ENCODE results near the gene AKAP12. TPM values are rescaled to one million over a fixed set of nuclear protein-coding genes. Genes with fewer than 3 reads are reported as not detected.

Gene AKAP12
- total RNA-seq, 1 experiment from 2014 or later = 90.0 TPM

GRCh38 chr6:151215999-151216398 lies 23.8 kb upstream of the AKAP12 start (continued):
- no peak for TF ChIP-seq PREB (CRISPR knock-in tag; IDR thresholded peaks at IDR 0.05; ENCODE audit: borderline replicate concordance)
- no peak for TF ChIP-seq ZNF138 (CRISPR knock-in tag; conservative IDR thresholded peaks at IDR 0.05)
- TF ChIP-seq ESRRA (CRISPR knock-in tag; IDR thresholded peaks at IDR 0.05; ENCODE audit: borderline replicate concordance) = no peak

- CTCF ChIA-PET = interaction anchor here (1.0 to 1.5 kb wide), 2 partner anchors 21 to 22 kb away, joined by 3 read pairs; no protein-coding TSS in a partner anchor
- DNase-seq (ENCODE audit: low spot score) = no peak
- POLR2A ChIA-PET = interaction anchor here (0.6 kb wide), 1 partner anchor 48 kb away, joined by 6 read pairs; no protein-coding TSS in a partner anchor
- H3K4me1 Mint-ChIP-seq = peaks cover 5% of the 10 kb centered on the region
- no peak for TF ChIP-seq GTF2I (CRISPR knock-in tag; conservative IDR thresholded peaks at IDR 0.05)
- no peak for TF ChIP-seq TP53 (CRISPR knock-in tag; IDR thresholded peaks at IDR 0.05)
- TF ChIP-seq ZNF138 (CRISPR knock-in tag; conservative IDR thresholded peaks at IDR 0.05) = no peak
- TF ChIP-seq RORB (CRISPR knock-in tag; IDR thresholded peaks at IDR 0.05) = no peak
- TF ChIP-seq KAT7 (CRISPR knock-in tag; IDR thresholded peaks at IDR 0.05; ENCODE audit: borderline replicate concordance) = no peak
- no peak for TF ChIP-seq ZNF512 (CRISPR knock-in tag; IDR thresholded peaks at IDR 0.05; ENCODE audit: borderline replicate concordance)
- no peak for TF ChIP-seq ERG (CRISPR knock-in tag; IDR thresholded peaks at IDR 0.05)
- no peak for ATAC-seq
- peaks cover 10% of the 10 kb centered on the region for H3K36me3 Mint-ChIP-seq
- peaks cover 6% of the 10 kb centered on the region for H3K27me3 Mint-ChIP-seq (ENCODE audit: low read depth)
- no peak overlapping the region for H3K4me3 Mint-ChIP-seq
- peaks cover 16% of the 10 kb centered on the region for H3K9me3 Mint-ChIP-seq
- no peak overlapping the region for H3K27ac Mint-ChIP-seq
Observed at GRCh38 chr6:151216804-151217203, 23.0 kb upstream of the AKAP12 start.

GRCh38 chr6:151219192-151219591 lies 20.6 kb upstream of the AKAP12 start:
- ATAC-seq = no peak
- POLR2A ChIA-PET = interaction anchor here (0.6 kb wide), 1 partner anchor 87 kb away, joined by 3 read pairs; no protein-coding TSS in a partner anchor
- no peak overlapping the region for H3K4me3 Mint-ChIP-seq
- H3K4me1 Mint-ChIP-seq = peaks cover 5% of the 10 kb centered on the region
- DNase-seq (ENCODE audit: low spot score) = no peak
- H3K9me3 Mint-ChIP-seq = peaks cover 4% of the 10 kb centered on the region; the same call in 1 of the 2 replicates
- peaks cover 2% of the 10 kb centered on the region; the same call in 1 of the 2 replicates for H3K36me3 Mint-ChIP-seq
- H3K27me3 Mint-ChIP-seq (ENCODE audit: low read depth) = peaks cover 6% of the 10 kb centered on the region
- CTCF ChIA-PET = no interaction called here
- H3K27ac Mint-ChIP-seq = no peak overlapping the region
- no peak for TF ChIP-seq TCF7 (CRISPR knock-in tag; IDR thresholded peaks at IDR 0.05; ENCODE audit: low read depth)
- no peak for TF ChIP-seq PRRX2 (CRISPR knock-in tag; IDR thresholded peaks at IDR 0.05)
- TF ChIP-seq NR2C2 (CRISPR knock-in tag; IDR thresholded peaks at IDR 0.05) = no peak

- Mint-ChIP-seq H3K36me3 (no peaks in the 10 kb centered on the region), H3K4me1 (peaks cover 7% of the 10 kb centered on the region), H3K27ac (no peak overlapping the region), H3K4me3 (no peak overlapping the region), H3K27me3 (ENCODE audit: low read depth) (no peaks in the 10 kb centered on the region; the same call in 1 of the 2 replicates), H3K9me3 (no peaks in the 10 kb centered on the region)
- no peak for ATAC-seq
- POLR2A ChIA-PET = no interaction called here
- no peak for DNase-seq (ENCODE audit: low spot score)
- CTCF ChIA-PET = no interaction called here
- no peak for TF ChIP-seq ZNF281 (CRISPR knock-in tag; IDR thresholded peaks at IDR 0.05)
- no peak for TF ChIP-seq ZNF232 (CRISPR knock-in tag; IDR thresholded peaks at IDR 0.05)
- no peak for TF ChIP-seq ELF4 (CRISPR knock-in tag; IDR thresholded peaks at IDR 0.05; ENCODE audit: low read depth)
- TF ChIP-seq MXD4 (CRISPR knock-in tag; IDR thresholded peaks at IDR 0.05; ENCODE audit: borderline replicate concordance) = no peak
- TF ChIP-seq SP1 (CRISPR knock-in tag; conservative IDR thresholded peaks at IDR 0.05) = no peak
- no peak for TF ChIP-seq ZBTB21 (CRISPR knock-in tag; IDR thresholded peaks at IDR 0.05; ENCODE audit: borderline replicate concordance)
- no peak for TF ChIP-seq OVOL2 (CRISPR knock-in tag; IDR thresholded peaks at IDR 0.05; ENCODE audit: borderline replicate concordance)
- TF ChIP-seq USF1 (CRISPR knock-in tag; IDR thresholded peaks at IDR 0.05) = no peak
- TF ChIP-seq FOXP1 (CRISPR knock-in tag; IDR thresholded peaks at IDR 0.05; ENCODE audit: borderline replicate concordance) = no peak
- TF ChIP-seq NFATC4 (CRISPR knock-in tag; IDR thresholded peaks at IDR 0.05) = no peak
- TF ChIP-seq ZNF121 (CRISPR knock-in tag; IDR thresholded peaks at IDR 0.05) = no peak
- no peak for TF ChIP-seq TP53 (CRISPR knock-in tag; IDR thresholded peaks at IDR 0.05)
- TF ChIP-seq ZMAT4 (CRISPR knock-in tag; IDR thresholded peaks at IDR 0.05) = no peak
- no peak for TF ChIP-seq EMX1 (CRISPR knock-in tag; IDR thresholded peaks at IDR 0.05)
Observed at GRCh38 chr6:151224076-151224475, 15.7 kb upstream of the AKAP12 start.

Measured in WTC11 (cell line).